CD14-positive monocyte (primary cell): Measurements from ENCODE around the gene LEKR1. TPM values are rescaled to one million over a fixed set of nuclear protein-coding genes. Genes with fewer than 3 reads are reported as not detected.

Experiments used
- DNase-seq, 3 donors: peaks; one replicate each; pipeline ENCODE4 v3.0.0-alpha.2; 2011 to 2022
- H2AFZ ChIP-seq: 2 replicates; pipeline ENCODE4 v1.6.0; 2012; ENCODE audit warnings: mild to moderate bottlenecking, low read depth, low read length, inconsistent platforms; ENCODE audit not compliant: insufficient read depth, poor library complexity, severe bottlenecking
- H3K27ac ChIP-seq, 2 donors: 1 replicate in 1 of 2; 2 replicates in 1 of 2; pipeline ENCODE4 v1.5.1; 2012 to 2013; ENCODE audit warnings: low read length in 2 of 2, control low read depth in 1 of 2, inconsistent platforms in 1 of 2, low read depth in 1 of 2, mild to moderate bottlenecking in 1 of 2
- H3K27me3 ChIP-seq, 2 donors: one replicate each; pipeline versions ENCODE4 v1.6.0 to v1.6.1; 2011 to 2013; ENCODE audit warnings: low read length in 2 of 2; ENCODE audit not compliant: control insufficient read depth in 2 of 2, insufficient read depth in 2 of 2
- H3K36me3 ChIP-seq, 2 donors: replicated peaks in 1 of 2; 1 replicate in 1 of 2; 2 replicates in 1 of 2; pipeline versions ENCODE4 v1.5.1 to v1.6.1; 2012 to 2013; ENCODE audit warnings: low read length in 2 of 2, control low read depth in 1 of 2, inconsistent platforms in 1 of 2, mild to moderate bottlenecking in 1 of 2; ENCODE audit not compliant: insufficient read depth in 2 of 2, control insufficient read depth in 1 of 2
- H3K4me1 ChIP-seq, 2 donors: 1 replicate in 1 of 2; 2 replicates in 1 of 2; pipeline versions ENCODE4 v1.5.1 to v1.6.1; 2012 to 2013; ENCODE audit warnings: low read length in 2 of 2, control low read depth in 1 of 2, inconsistent platforms in 1 of 2, mild to moderate bottlenecking in 1 of 2, moderate library complexity in 1 of 2; ENCODE audit not compliant: insufficient read depth in 2 of 2, control insufficient read depth in 1 of 2
- H3K4me2 ChIP-seq: replicated peaks from 2 replicates; pipeline ENCODE3; 2012; ENCODE audit warnings: low read length, moderate library complexity, mild to moderate bottlenecking; ENCODE audit not compliant: poor library complexity, severe bottlenecking; ENCODE audit errors: extremely low read depth
- H3K4me3 ChIP-seq, 3 experiments: fragments of 200-600 bp in 1 of 3; sonication (generic) in 1 of 3; replicated peaks in 1 of 3; 1 replicate in 2 of 3; 2 replicates in 1 of 3; pipeline ENCODE4 v1.5.1; 2011 to 2013; ENCODE audit warnings: low read length in 3 of 3, mild to moderate bottlenecking in 3 of 3, control low read depth in 2 of 3, low read depth in 2 of 3, inconsistent platforms in 1 of 3, moderate library complexity in 1 of 3
- H3K79me2 ChIP-seq: 2 replicates; pipeline ENCODE4 v1.6.0; 2012; ENCODE audit warnings: mild to moderate bottlenecking, control low read depth, inconsistent platforms, low read length, moderate library complexity; ENCODE audit not compliant: insufficient read depth
- H3K9ac ChIP-seq: 2 replicates; pipeline ENCODE4 v1.6.0; 2017; ENCODE audit warnings: low read length, mild to moderate bottlenecking; ENCODE audit not compliant: insufficient read depth, poor library complexity, severe bottlenecking
- H3K9me3 ChIP-seq, 2 donors: replicated peaks in 1 of 2; 1 replicate in 1 of 2; 2 replicates in 1 of 2; pipeline versions ENCODE4 v1.5.1 to v1.6.1; 2012 to 2013; ENCODE audit warnings: low read length in 2 of 2, control low read depth in 1 of 2; ENCODE audit not compliant: control insufficient read depth in 1 of 2, insufficient read depth in 1 of 2
- H4K20me1 ChIP-seq: 2 replicates; pipeline ENCODE4 v1.6.0; 2012; ENCODE audit warnings: mild to moderate bottlenecking, low read length, control low read depth, moderate library complexity; ENCODE audit not compliant: insufficient read depth
- H3K27ac Mint-ChIP-seq, 7 donors: one replicate each; pipeline ENCODE4 v1.8.0; 2020; ENCODE audit warnings: mild to moderate bottlenecking in 7 of 7, mixed read lengths in 7 of 7, moderate library complexity in 6 of 7, inconsistent platforms in 2 of 7
- H3K27me3 Mint-ChIP-seq, 3 donors: one replicate each; pipeline ENCODE4 v1.8.0; 2021 to 2022; ENCODE audit warnings: low read depth in 3 of 3, mild to moderate bottlenecking in 3 of 3, mixed read lengths in 3 of 3, moderate library complexity in 3 of 3, inconsistent platforms in 1 of 3
- H3K36me3 Mint-ChIP-seq, 2 donors: one replicate each; pipeline ENCODE4 v1.8.0; 2020; ENCODE audit warnings: mixed read lengths in 2 of 2, inconsistent platforms in 1 of 2, mild to moderate bottlenecking in 1 of 2
- H3K4me1 Mint-ChIP-seq: one replicate; pipeline ENCODE4 v1.8.0; 2020; ENCODE audit warnings: mild to moderate bottlenecking, mixed read lengths
- H3K4me3 Mint-ChIP-seq, 2 donors: one replicate each; pipeline ENCODE4 v1.8.0; 2020; ENCODE audit warnings: mild to moderate bottlenecking in 2 of 2, mixed read lengths in 2 of 2, moderate library complexity in 1 of 2
- H3K9me3 Mint-ChIP-seq, 7 donors: one replicate each; pipeline ENCODE4 v1.8.0; 2020 to 2022; ENCODE audit warnings: mixed read lengths in 7 of 7, mild to moderate bottlenecking in 6 of 7, moderate library complexity in 6 of 7, inconsistent platforms in 2 of 7
- CTCF ChIP-seq: fragments of 200-600 bp; IDR thresholded peaks from one replicate; pipeline ENCODE4 v1.8.0; 2022; ENCODE audit warnings: antibody characterized with exemption, mild to moderate bottlenecking
- WGBS: methylation state at CpG from one replicate; pipeline ENCODE4 v1.1.5; 2013; ENCODE audit warnings: missing lambda C conversion rate; ENCODE audit not compliant: insufficient coverage; 5-methylcytosine and 5-hydroxymethylcytosine counted together
- intact Hi-C, 2 donors: fragments of 100-400 bp; cut with micrococcal nuclease; formaldehyde crosslinking; loops; one replicate each; pipeline versions ENCODE4 v1.15.0 to v1.15.1; 2023
- polyA plus RNA-seq, 3 donors: library from polyadenylated mRNA; depleted of rRNA in 1 of 3; unstranded in 2 of 3; stranded (reverse) in 1 of 3; fragments of 300-500 nt in 2 of 3; fragments of >200 nt in 1 of 3; fragmentation: Illumina TruSeq in 2 of 3; gene quantifications; 1 replicate in 2 of 3; 2 replicates in 1 of 3; pipeline ENCODE4 v1.2.3, GENCODE V29; 2012 to 2021

LEKR1 gene
- polyA plus RNA-seq, 3 donors, result 0.51 to 0.80 TPM; not detected in 1

- no peak for TF ChIP-seq CTCF
- Histone ChIP-seq H2AFZ (no peak overlapping the region), H3K4me1 (peaks cover 10 to 19% of the 10 kb centered on the region in 2 donors), H3K79me2 (no peaks in the 10 kb centered on the region), H3K9me3 (no peaks in the 10 kb centered on the region), H3K4me2 (no peak overlapping the region), H3K27ac (no peak overlapping the region), H3K9ac (no peak overlapping the region), H4K20me1 (no peaks in the 10 kb centered on the region), H3K27me3 (no peaks in the 10 kb centered on the region), H3K4me3 (no peak overlapping the region), H3K36me3 (no peaks in the 10 kb centered on the region)
- Mint-ChIP-seq H3K9me3 (no peaks in the 10 kb centered on the region), H3K36me3 (peaks cover 0 to under 1% of the 10 kb centered on the region in 2 donors), H3K27ac (no peak overlapping the region), H3K27me3 (no peaks in the 10 kb centered on the region), H3K4me1 (peaks cover 26% of the 10 kb centered on the region), H3K4me3 (no peak overlapping the region)
- no peak for DNase-seq
- no CpG with 5 or more reads among the region's 3 CpGs for WGBS
- intact Hi-C loops, result no loop called here
These were observed 33.6 kb upstream of the LEKR1 start for GRCh38 chr3:156792536-156792935.

GRCh38 chr3:156792945-156793344 is 33.2 kb upstream of the LEKR1 start:
- intact Hi-C loops, result no loop called here
- no peaks in the 10 kb centered on the region for H3K36me3 ChIP-seq
- no peak overlapping the region for H2AFZ ChIP-seq
- no peaks in the 10 kb centered on the region for H4K20me1 ChIP-seq
- peaks cover 10 to 19% of the 10 kb centered on the region in 2 donors for H3K4me1 ChIP-seq
- WGBS, result 96% methylated on average over 2 of the region's 2 CpGs
- H3K36me3 Mint-ChIP-seq, result no peaks in the 10 kb centered on the region
- no peaks in the 10 kb centered on the region for H3K27me3 ChIP-seq
- H3K27ac Mint-ChIP-seq, result peak overlapping the region in 6 of 7 donors; percentile 19 to 77 (median 54)
- H3K4me2 ChIP-seq, result no peak overlapping the region
- H3K9me3 Mint-ChIP-seq, result no peaks in the 10 kb centered on the region
- no peaks in the 10 kb centered on the region for H3K9me3 ChIP-seq
- no peak overlapping the region for H3K27ac ChIP-seq
- peaks cover 26% of the 10 kb centered on the region for H3K4me1 Mint-ChIP-seq
- DNase-seq, result peak in 1 of 3 donors; percentile 23
- TF ChIP-seq CTCF, result no peak
- H3K27me3 Mint-ChIP-seq, result no peaks in the 10 kb centered on the region
- H3K4me3 ChIP-seq, result no peak overlapping the region
- no peak overlapping the region for H3K9ac ChIP-seq
- H3K79me2 ChIP-seq, result no peaks in the 10 kb centered on the region
- no peak overlapping the region for H3K4me3 Mint-ChIP-seq
